GM12878 (cell line): ENCODE data around the gene TNFRSF14. TPM values are rescaled to one million over a fixed set of nuclear protein-coding genes. Genes with fewer than 3 reads are reported as not detected.

ENCODE experiments used
- BHLHE40 ChIP-seq, 2 experiments: fragments of 450-650 bp in 1 of 2; IDR thresholded peaks; 2 replicates each; pipeline ENCODE4 v1.6.1; 2011 to 2017; ENCODE audit warnings: low read depth in 2 of 2, borderline replicate concordance in 1 of 2, improper control_type of control experiment in 1 of 2, low read length in 1 of 2, mild to moderate bottlenecking in 1 of 2
- CBFB ChIP-seq: IDR thresholded peaks from 2 replicates; pipeline ENCODE4 v1.6.1; 2016; ENCODE audit warnings: antibody characterized with exemption, low read depth
- CBX5 ChIP-seq: sonication (generic); IDR thresholded peaks from 2 replicates; pipeline ENCODE4 v1.6.1; 2016; ENCODE audit warnings: low read depth, moderate library complexity, mild to moderate bottlenecking, inconsistent platforms
- EED ChIP-seq: sonication (generic); IDR thresholded peaks from 2 replicates; pipeline ENCODE4 v1.6.1; 2016; ENCODE audit warnings: antibody characterized with exemption, low read depth
- EGR1 ChIP-seq, 2 experiments: IDR thresholded peaks; 1 replicate in 1 of 2; 2 replicates in 1 of 2; pipeline ENCODE4 v1.6.1; 2011 to 2012; ENCODE audit warnings: low read depth in 2 of 2, low read length in 2 of 2, borderline replicate concordance in 1 of 2, mild to moderate bottlenecking in 1 of 2, moderate library complexity in 1 of 2
- ESRRA ChIP-seq: IDR thresholded peaks from 2 replicates; pipeline ENCODE4 v1.6.1; 2012; ENCODE audit warnings: mild to moderate bottlenecking, low read length, improper control_type of control experiment
- EZH2 ChIP-seq: IDR thresholded peaks from 2 replicates; pipeline ENCODE4 v1.6.1; 2012; ENCODE audit warnings: low read depth, mild to moderate bottlenecking, control low read depth, inconsistent platforms, low read length, borderline replicate concordance; ENCODE audit not compliant: control insufficient read depth
- MEF2A ChIP-seq: IDR thresholded peaks from 2 replicates; pipeline ENCODE4 v1.6.1; 2011; ENCODE audit warnings: low read depth, mild to moderate bottlenecking, low read length, moderate library complexity; ENCODE audit not compliant: insufficient read depth
- MEF2B ChIP-seq: fragments of 450-650 bp; IDR thresholded peaks from 2 replicates; pipeline ENCODE4 v1.6.1; 2018; ENCODE audit warnings: mild to moderate bottlenecking, moderate library complexity; ENCODE audit not compliant: partially characterized antibody, poor library complexity, severe bottlenecking
- PAX8 ChIP-seq: fragments of 450-650 bp; IDR thresholded peaks from 2 replicates; pipeline ENCODE4 v1.6.1; 2017; ENCODE audit warnings: mild to moderate bottlenecking, moderate library complexity
- POLR2A ChIP-seq: IDR thresholded peaks from 2 replicates; pipeline ENCODE4 v1.6.1; 2011; ENCODE audit warnings: low read depth, mild to moderate bottlenecking, low read length
- POU2F2 ChIP-seq: IDR thresholded peaks from 3 replicates; pipeline ENCODE4 v1.6.1; 2011; ENCODE audit warnings: low read depth, mild to moderate bottlenecking, low read length, borderline replicate concordance
- RAD51 ChIP-seq: fragments of 450-650 bp; IDR thresholded peaks from 2 replicates; pipeline ENCODE4 v1.6.1; 2016; ENCODE audit warnings: moderate library complexity, mild to moderate bottlenecking, inconsistent platforms
- RCOR1 ChIP-seq: conservative IDR thresholded peaks from 2 replicates; pipeline ENCODE4 v1.6.1; 2012; ENCODE audit warnings: low read depth, low read length, improper control_type of control experiment
- RELA ChIP-seq: fragments of 450-650 bp; IDR thresholded peaks from 2 replicates; pipeline ENCODE4 v1.8.0; 2014; ENCODE audit warnings: borderline replicate concordance; ENCODE audit not compliant: partially characterized antibody
- RFX5 ChIP-seq: IDR thresholded peaks from 2 replicates; pipeline ENCODE4 v1.6.1; 2011; ENCODE audit warnings: low read depth, low read length, improper control_type of control experiment
- SMC3 ChIP-seq: IDR thresholded peaks from 2 replicates; pipeline ENCODE4 v1.6.1; 2011; ENCODE audit warnings: low read length, improper control_type of control experiment, borderline replicate concordance
- TAF1 ChIP-seq: IDR thresholded peaks from 2 replicates; pipeline ENCODE4 v1.6.1; 2011; ENCODE audit warnings: mild to moderate bottlenecking, low read depth, low read length, borderline replicate concordance
- TBL1XR1 ChIP-seq: IDR thresholded peaks from 2 replicates; pipeline ENCODE4 v1.6.1; 2012; ENCODE audit warnings: low read depth, low read length, improper control_type of control experiment
- TCF3 ChIP-seq: IDR thresholded peaks from 2 replicates; pipeline ENCODE4 v1.6.1; 2012; ENCODE audit warnings: low read depth, mild to moderate bottlenecking, low read length, borderline replicate concordance; ENCODE audit not compliant: insufficient read depth
- WRNIP1 ChIP-seq: IDR thresholded peaks from 2 replicates; pipeline ENCODE4 v1.6.1; 2011; ENCODE audit warnings: low read depth, low read length, improper control_type of control experiment, borderline replicate concordance
- ZNF24 ChIP-seq: fragments of 450-650 bp; IDR thresholded peaks from 2 replicates; pipeline ENCODE4 v1.6.1; 2017; ENCODE audit warnings: antibody characterized with exemption, mild to moderate bottlenecking
- ZNF274 ChIP-seq: IDR thresholded peaks from one replicate; pipeline ENCODE4 v1.8.0; 2011; ENCODE audit not compliant: insufficient read length, insufficient read depth
- ZNF384 ChIP-seq: IDR thresholded peaks from 2 replicates; pipeline ENCODE4 v1.6.1; 2012; ENCODE audit warnings: low read depth, mild to moderate bottlenecking, low read length, improper control_type of control experiment, borderline replicate concordance
- polyA plus RNA-seq, 11 experiments: library from polyadenylated mRNA; depleted of rRNA in 4 of 11; unstranded in 6 of 11; stranded (reverse) in 5 of 11; fragments of >200 nt; fragmentation: Nextera tagmentation in 4 of 11; fragmentation: Illumina TruSeq in 1 of 11; extraction: Ambion mirVana in 4 of 11; extraction: Trizol in 1 of 11; gene quantifications; 1 replicate in 1 of 11; 2 replicates in 10 of 11; pipeline versions ENCODE4 v1.2.1 to v1.2.3, GENCODE V29; 2011 to 2016; ENCODE audit warnings: inconsistent platforms in 2 of 11, missing spikeins in 2 of 11, low read depth in 1 of 11
- total RNA-seq, 4 experiments: library from RNA; depleted of rRNA in 3 of 4; stranded (reverse); fragments of >200 nt in 3 of 4; fragmentation: Illumina TruSeq in 1 of 4; extraction: Trizol in 1 of 4; gene quantifications; 2 replicates each; pipeline versions ENCODE4 v1.2.1 to v1.2.3, GENCODE V29; 2013 to 2021
- TF ChIP-seq, protein P1 (sequence below): IDR thresholded peaks from 2 replicates; pipeline ENCODE4 v1.6.1; 2011; ENCODE audit warnings: borderline replicate concordance, low read depth, mild to moderate bottlenecking, moderate library complexity, mixed read lengths, low read length; ENCODE audit not compliant: insufficient read depth; ENCODE audit errors: extremely low read length
- TF ChIP-seq, protein P2 (sequence below): fragments of 450-650 bp; IDR thresholded peaks from 2 replicates; pipeline ENCODE4 v1.6.1; 2018; ENCODE audit warnings: mild to moderate bottlenecking, low read depth, moderate library complexity; ENCODE audit not compliant: partially characterized antibody
- TF ChIP-seq, protein P3 (sequence below): IDR thresholded peaks from 2 replicates; pipeline ENCODE4 v1.6.1; 2011; ENCODE audit warnings: borderline replicate concordance, low read depth, mild to moderate bottlenecking, moderate library complexity, low read length; ENCODE audit not compliant: insufficient read depth, poor library complexity, severe bottlenecking

Gene TNFRSF14
- total and polyA plus RNA-seq, 10 of the 15 experiments (the other 5 are each of a cell fraction or from before 2014, with no cell fraction given) = 0.43 to 114 (median 41.5) TPM

DNA sequence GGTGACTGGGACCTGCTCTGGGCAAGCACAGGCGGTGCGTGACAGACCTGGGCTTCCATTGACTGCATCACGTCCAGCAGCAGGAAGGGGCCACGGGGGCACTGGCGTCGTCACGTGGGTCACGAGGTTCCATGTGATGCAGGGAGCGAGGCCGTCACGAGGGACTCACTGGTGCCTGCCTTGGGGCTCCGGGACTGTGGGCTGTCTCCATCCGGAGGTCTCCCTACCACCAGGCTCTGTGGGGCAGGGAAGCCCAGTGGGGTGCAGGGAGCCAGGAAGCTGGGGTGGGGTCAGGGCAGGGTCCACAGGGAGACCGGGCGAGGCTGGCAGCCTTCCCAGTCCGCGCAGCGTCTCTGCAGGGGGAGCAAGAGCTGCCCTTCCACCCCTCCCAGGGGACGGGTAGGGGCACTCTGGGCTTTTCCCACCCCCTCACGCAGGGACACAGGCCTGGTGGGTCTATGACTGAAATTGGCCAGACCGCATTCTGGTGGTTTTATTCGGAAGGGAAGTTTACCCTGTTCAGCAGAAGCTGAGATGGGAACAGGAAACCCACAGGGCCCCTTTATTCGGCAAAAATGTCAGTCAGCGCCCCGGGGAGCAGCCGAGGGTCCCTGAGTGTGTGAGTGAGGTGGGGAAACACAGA, 416 bp upstream of the TNFRSF14 start (continued):
- TF ChIP-seq ZNF384 (no peak), WRNIP1 (no peak), RCOR1 (no peak), RELA (peak; percentile 63), ESRRA (no peak), BHLHE40 (IDR thresholded peaks at IDR 0.05; ENCODE audit: borderline replicate concordance in 1 of 2, low read depth in 2 of 2, low read length in 1 of 2) (peak; percentile 96 to 97), RFX5 (no peak), TAF1 (0 out of 2 replicates have a peak, but pooled peaks have one; percentile 23), POLR2A (peak; percentile 71), TCF3 (peak; percentile 21; the same call in 1 of the 2 replicates), PAX8 (no peak), RAD51 (peak; percentile 98), TBL1XR1 (peak; percentile 18; the same call in 1 of the 2 replicates), EED (peak; percentile 84), CBX5 (no peak), EZH2 (no peak), ZNF24 (no peak), EGR1 (IDR thresholded peaks at IDR 0.05; ENCODE audit: borderline replicate concordance in 1 of 2, low read depth in 2 of 2, low read length in 2 of 2) (peak in 1 of 2 experiments; percentile 70; a peak in 2 of 3 replicates), ZNF274 (no peak), CBFB (peak; percentile 89), MEF2B (peak; percentile 96), MEF2A (no peak), POU2F2 (no peak), SMC3 (no peak)
- TF ChIP-seq, protein P1, sequence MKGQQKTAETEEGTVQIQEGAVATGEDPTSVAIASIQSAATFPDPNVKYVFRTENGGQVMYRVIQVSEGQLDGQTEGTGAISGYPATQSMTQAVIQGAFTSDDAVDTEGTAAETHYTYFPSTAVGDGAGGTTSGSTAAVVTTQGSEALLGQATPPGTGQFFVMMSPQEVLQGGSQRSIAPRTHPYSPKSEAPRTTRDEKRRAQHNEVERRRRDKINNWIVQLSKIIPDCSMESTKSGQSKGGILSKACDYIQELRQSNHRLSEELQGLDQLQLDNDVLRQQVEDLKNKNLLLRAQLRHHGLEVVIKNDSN = peak; percentile 97
- TF ChIP-seq, protein P2, sequence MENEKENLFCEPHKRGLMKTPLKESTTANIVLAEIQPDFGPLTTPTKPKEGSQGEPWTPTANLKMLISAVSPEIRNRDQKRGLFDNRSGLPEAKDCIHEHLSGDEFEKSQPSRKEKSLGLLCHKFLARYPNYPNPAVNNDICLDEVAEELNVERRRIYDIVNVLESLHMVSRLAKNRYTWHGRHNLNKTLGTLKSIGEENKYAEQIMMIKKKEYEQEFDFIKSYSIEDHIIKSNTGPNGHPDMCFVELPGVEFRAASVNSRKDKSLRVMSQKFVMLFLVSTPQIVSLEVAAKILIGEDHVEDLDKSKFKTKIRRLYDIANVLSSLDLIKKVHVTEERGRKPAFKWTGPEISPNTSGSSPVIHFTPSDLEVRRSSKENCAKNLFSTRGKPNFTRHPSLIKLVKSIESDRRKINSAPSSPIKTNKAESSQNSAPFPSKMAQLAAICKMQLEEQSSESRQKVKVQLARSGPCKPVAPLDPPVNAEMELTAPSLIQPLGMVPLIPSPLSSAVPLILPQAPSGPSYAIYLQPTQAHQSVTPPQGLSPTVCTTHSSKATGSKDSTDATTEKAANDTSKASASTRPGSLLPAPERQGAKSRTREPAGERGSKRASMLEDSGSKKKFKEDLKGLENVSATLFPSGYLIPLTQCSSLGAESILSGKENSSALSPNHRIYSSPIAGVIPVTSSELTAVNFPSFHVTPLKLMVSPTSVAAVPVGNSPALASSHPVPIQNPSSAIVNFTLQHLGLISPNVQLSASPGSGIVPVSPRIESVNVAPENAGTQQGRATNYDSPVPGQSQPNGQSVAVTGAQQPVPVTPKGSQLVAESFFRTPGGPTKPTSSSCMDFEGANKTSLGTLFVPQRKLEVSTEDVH = no peak
- TF ChIP-seq, protein P3, sequence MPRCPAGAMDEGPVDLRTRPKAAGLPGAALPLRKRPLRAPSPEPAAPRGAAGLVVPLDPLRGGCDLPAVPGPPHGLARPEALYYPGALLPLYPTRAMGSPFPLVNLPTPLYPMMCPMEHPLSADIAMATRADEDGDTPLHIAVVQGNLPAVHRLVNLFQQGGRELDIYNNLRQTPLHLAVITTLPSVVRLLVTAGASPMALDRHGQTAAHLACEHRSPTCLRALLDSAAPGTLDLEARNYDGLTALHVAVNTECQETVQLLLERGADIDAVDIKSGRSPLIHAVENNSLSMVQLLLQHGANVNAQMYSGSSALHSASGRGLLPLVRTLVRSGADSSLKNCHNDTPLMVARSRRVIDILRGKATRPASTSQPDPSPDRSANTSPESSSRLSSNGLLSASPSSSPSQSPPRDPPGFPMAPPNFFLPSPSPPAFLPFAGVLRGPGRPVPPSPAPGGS = peak; percentile 43
